PC-3 (cell line): Measurements from ENCODE around the gene SLC39A1. TPM values are rescaled to one million over a fixed set of nuclear protein-coding genes. Genes with fewer than 3 reads are reported as not detected.
"Not testable (repeated sequence)": the region's sequence is repeated elsewhere in the genome, so short reads cannot be mapped to it uniquely, and the experiment has no call there.

Experiments used
- ATAC-seq: fragments of 200-7000 bp; cut with Tn5 transposase; 2 replicates; pipeline ENCODE4 v1.9.1; 2020; ENCODE audit warnings: mild to moderate bottlenecking, moderate library complexity
- BruUV-seq: library from RNA; stranded (reverse); fragments of 400-500 nt; replicated peaks from 2 replicates; lab custom pipeline; 2021; lab: Mats Ljungman, UMichigan
- CTCF ChIA-PET: fragments of 300-600 bp; sonication (Branson Sonifier 250); formaldehyde crosslinking; loops from one replicate; lab custom pipeline; 2022; ENCODE audit warnings: antibody characterized with exemption; lab: Charles Lee
- POLR2A ChIA-PET: fragments of 300-600 bp; sonication (Branson Sonifier 250); formaldehyde crosslinking; loops from one replicate; lab custom pipeline; 2022; ENCODE audit warnings: antibody characterized with exemption; ENCODE audit not compliant: unreplicated experiment; lab: Charles Lee
- DNase-seq: peaks from one replicate; pipeline ENCODE4 v3.0.0-alpha.2; 2015
- H2AFZ ChIP-seq: fragments of 300-600 bp; sonication (generic); 2 replicates; pipeline ENCODE4 v1.6.0; 2016; ENCODE audit warnings: antibody characterized with exemption, low read length
- H3F3A ChIP-seq: fragments of 300-600 bp; sonication (generic); one replicate; pipeline ENCODE4 v1.6.0; 2017; ENCODE audit warnings: antibody characterized with exemption, low read length, control low read depth, mild to moderate bottlenecking; ENCODE audit not compliant: unreplicated experiment
- H3K27ac ChIP-seq: fragments of 300-600 bp; sonication (generic); 2 replicates; pipeline ENCODE4 v1.5.1; 2016; ENCODE audit warnings: mild to moderate bottlenecking, low read length
- H3K27me3 ChIP-seq: fragments of 300-600 bp; sonication (generic); 2 replicates; pipeline ENCODE4 v1.6.1; 2016; ENCODE audit warnings: low read length, mixed read lengths
- H3K36me3 ChIP-seq: fragments of 300-600 bp; sonication (generic); 2 replicates; pipeline ENCODE4 v1.6.1; 2016; ENCODE audit warnings: low read depth, mixed run types, low read length, mixed read lengths
- H3K4me1 ChIP-seq: fragments of 300-600 bp; sonication (generic); 2 replicates; pipeline ENCODE4 v1.5.1; 2016; ENCODE audit warnings: low read length; ENCODE audit not compliant: insufficient read depth
- H3K4me2 ChIP-seq: fragments of 300-600 bp; sonication (generic); 2 replicates; pipeline ENCODE4 v1.6.0; 2016; ENCODE audit warnings: low read length
- H3K4me3 ChIP-seq: fragments of 300-600 bp; sonication (generic); 2 replicates; pipeline ENCODE4 v1.5.1; 2016; ENCODE audit warnings: mild to moderate bottlenecking, low read length, mixed read lengths
- H3K79me2 ChIP-seq: fragments of 300-600 bp; sonication (generic); 2 replicates; pipeline ENCODE4 v1.6.1; 2017; ENCODE audit warnings: low read length, mixed read lengths
- H3K9ac ChIP-seq: fragments of 300-600 bp; sonication (generic); 2 replicates; pipeline ENCODE4 v1.6.0; 2016; ENCODE audit warnings: mild to moderate bottlenecking, low read length
- H3K9me2 ChIP-seq: fragments of 300-600 bp; sonication (generic); replicated peaks from 2 replicates; pipeline ENCODE4 v1.6.1; 2016; ENCODE audit warnings: mixed run types, low read length, mixed read lengths
- H3K9me3 ChIP-seq: fragments of 300-600 bp; sonication (generic); 2 replicates; pipeline ENCODE4 v1.6.1; 2016; ENCODE audit warnings: low read length, mixed read lengths
- H4K20me1 ChIP-seq: fragments of 300-600 bp; sonication (generic); 2 replicates; pipeline ENCODE4 v1.6.1; 2016; ENCODE audit warnings: low read length, mixed read lengths
- CTCF ChIP-seq: fragments of 300-600 bp; sonication (generic); conservative IDR thresholded peaks from 2 replicates; pipeline ENCODE4 v1.5.1; 2017; ENCODE audit warnings: antibody characterized with exemption, low read depth, mild to moderate bottlenecking, low read length
- EZH2 ChIP-seq: fragments of 300-600 bp; sonication (generic); IDR thresholded peaks from one replicate; pipeline ENCODE4 v1.6.1; 2017; ENCODE audit warnings: antibody characterized with exemption, mild to moderate bottlenecking, low read length; ENCODE audit not compliant: unreplicated experiment
- EZH2phosphoT487 ChIP-seq: fragments of 300-600 bp; sonication (generic); IDR thresholded peaks from 2 replicates; pipeline ENCODE4 v1.6.1; 2018; ENCODE audit warnings: mild to moderate bottlenecking, antibody characterized with exemption, low read length, borderline replicate concordance
- intact Hi-C: fragments of 100-400 bp; cut with micrococcal nuclease; formaldehyde crosslinking; loops from 2 replicates; pipeline ENCODE4 v1.9.0; 2023
- microRNA-seq: library from miRNA; unstranded; fragments of <30 nt; microRNA quantifications from one replicate; pipeline ENCODE4 v1.1.0, GENCODE V29; 2020; ENCODE audit not compliant: unreplicated experiment
- total RNA-seq: library from RNA; depleted of rRNA; stranded (reverse); fragments of >200 nt; gene quantifications from 2 replicates; pipeline ENCODE4 v1.2.3, GENCODE V29; 2014; rRNA removed

SLC39A1 gene
- total RNA-seq, 1 experiment from 2014 or later: 201 TPM

- Histone ChIP-seq H3K27ac (no peak overlapping the region), H3K4me2 (no peak overlapping the region), H3K9me2 (no peaks in the 10 kb centered on the region), H3K36me3 (peaks cover 3% of the 10 kb centered on the region; the same call in 1 of the 2 replicates), H3K4me1 (peaks cover 18% of the 10 kb centered on the region), H3K79me2 (peaks cover 99% of the 10 kb centered on the region), H3K9ac (no peak overlapping the region), H2AFZ (no peak overlapping the region), H3F3A (no peaks in the 10 kb centered on the region), H4K20me1 (peaks cover 31% of the 10 kb centered on the region), H3K9me3 (no peaks in the 10 kb centered on the region), H3K4me3 (no peak overlapping the region), H3K27me3 (no peaks in the 10 kb centered on the region)
- POLR2A ChIA-PET: no interaction called here
- TF ChIP-seq EZH2: no peak
- TF ChIP-seq EZH2phosphoT487: no peak
- no peak for TF ChIP-seq CTCF
- intact Hi-C loops: no loop called here
- DNase-seq: no peak
- BruUV-seq: no TSS peak
- CTCF ChIA-PET: no interaction called here
- ATAC-seq: no peak
Measured at GRCh38 chr1:153916297-153916696, 47.0 kb downstream of the SLC39A1 start.

DNA sequence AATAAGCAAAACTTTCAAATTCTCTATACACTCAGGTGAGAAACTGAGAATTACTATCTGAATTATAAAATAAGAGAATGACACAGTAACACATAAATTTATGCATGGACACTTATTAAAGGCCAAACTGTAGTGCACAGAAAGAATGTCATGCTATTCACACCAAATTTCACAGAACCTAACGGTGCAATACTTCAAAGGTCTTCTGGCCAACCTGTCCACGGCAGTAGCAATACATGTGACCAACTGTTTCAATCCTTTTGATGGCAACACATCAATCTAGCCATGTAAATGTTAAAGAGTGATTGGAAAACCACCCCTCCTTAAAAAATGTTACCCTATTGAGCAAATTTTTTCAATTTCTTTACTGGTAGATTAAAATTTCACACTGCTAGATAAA, 51.0 kb downstream of the SLC39A1 start:
- ChIA-PET CTCF (no interaction called here), POLR2A (no interaction called here)
- peaks cover 1% of the 10 kb centered on the region for H3F3A ChIP-seq
- H2AFZ ChIP-seq: no peak overlapping the region
- DNase-seq (no peak), ATAC-seq (no peak)
- no peak overlapping the region for H3K27ac ChIP-seq
- TF ChIP-seq CTCF (no peak), EZH2phosphoT487 (no peak), EZH2 (no peak)
- peaks cover 3% of the 10 kb centered on the region; the same call in 1 of the 2 replicates for H3K36me3 ChIP-seq
- H3K4me2 ChIP-seq: no peak overlapping the region
- no peaks in the 10 kb centered on the region for H3K4me1 ChIP-seq
- intact Hi-C loops: no loop called here
- BruUV-seq: no TSS peak
- H3K27me3 ChIP-seq: no peaks in the 10 kb centered on the region
- peaks cover 96% of the 10 kb centered on the region for H3K79me2 ChIP-seq
- H3K9me2 ChIP-seq: no peaks in the 10 kb centered on the region
- 0 out of 2 replicates have a peak, but pooled peaks cover 7% of the 10 kb centered on the region for H4K20me1 ChIP-seq
- H3K4me3 ChIP-seq: no peak overlapping the region
- no peak overlapping the region for H3K9ac ChIP-seq
- no peaks in the 10 kb centered on the region for H3K9me3 ChIP-seq

GRCh38 chr1:153910560-153910959, 52.8 kb downstream of the SLC39A1 start:
- CTCF ChIA-PET: interaction anchor here (0.8 kb wide), 1 partner anchor 11 kb away, joined by 3 read pairs; no protein-coding TSS in a partner anchor
- H3F3A ChIP-seq, ATAC-seq, H3K4me3 ChIP-seq, H3K4me1 ChIP-seq, H3K9ac ChIP-seq, DNase-seq, H3K9me3 ChIP-seq, H3K9me2 ChIP-seq, POLR2A ChIA-PET, H3K36me3 ChIP-seq, intact Hi-C loops, BruUV-seq, H3K4me2 ChIP-seq, H3K27ac ChIP-seq, H3K27me3 ChIP-seq, H2AFZ ChIP-seq: not testable (repeated sequence)
- H3K79me2 ChIP-seq: peaks cover 96% of the 10 kb centered on the region
- H4K20me1 ChIP-seq: 0 out of 2 replicates have a peak, but pooled peaks cover 18% of the 10 kb centered on the region

Small RNAs within 50 kb of the gene (microRNA-seq; reads per million reads assigned to microRNA genes)
- not detected for gene MIR6737

Other genes starting within 250 kb of the SLC39A1 start
- gene INTS3, start 235.5 kb downstream of the SLC39A1 start, total RNA-seq: 46.5 and 57.4 TPM in 2 replicates
- gene SLC27A3, start 188.1 kb downstream of the SLC39A1 start, total RNA-seq: 6.3 and 9.2 TPM in 2 replicates
- gene GATAD2B, start 40.6 kb downstream of the SLC39A1 start, total RNA-seq: 7.2 and 11.7 TPM in 2 replicates
- 27.3 and 38.0 TPM in 2 replicates for gene DENND4B, start 16.8 kb downstream of the SLC39A1 start, total RNA-seq
- gene CRTC2, start 4.9 kb downstream of the SLC39A1 start, total RNA-seq: 17.6 and 21.0 TPM in 2 replicates
- 22.9 and 28.7 TPM in 2 replicates for gene CREB3L4, start 4.4 kb upstream of the SLC39A1 start, total RNA-seq
- gene JTB, start 14.1 kb upstream of the SLC39A1 start, total RNA-seq: 377 and 388 TPM in 2 replicates
- gene RAB13, start 22.8 kb upstream of the SLC39A1 start, total RNA-seq: 41.2 and 42.3 TPM in 2 replicates
- 1,964 and 2,544 TPM in 2 replicates for gene RPS27, start 27.2 kb upstream of the SLC39A1 start, total RNA-seq
- 0.04 TPM in 1 of 2 replicates, not detected in the other for gene NUP210L, start 191.5 kb upstream of the SLC39A1 start, total RNA-seq
- 428 and 524 TPM in 2 replicates for gene TPM3, start 228.6 kb upstream of the SLC39A1 start, total RNA-seq
- gene CFAP141, start 242.8 kb upstream of the SLC39A1 start, total RNA-seq: not detected in 2 replicates